MM.1S (cell line): ENCODE results near the gene RAMP3.

Experiments used
- EZH2 ChIP-seq: fragments of 300-600 bp; sonication (generic); optimal IDR thresholded peaks from 2 replicates; pipeline ENCODE3; 2017; ENCODE audit warnings: low read depth, mild to moderate bottlenecking, antibody characterized with exemption, low read length, mixed read lengths
- EZH2phosphoT487 ChIP-seq: fragments of 300-600 bp; sonication (generic); IDR thresholded peaks from 2 replicates; pipeline ENCODE4 v1.6.1; 2018; ENCODE audit warnings: antibody characterized with exemption, low read length
- TF ChIP-seq, protein P1 (sequence below): fragments of 300-600 bp; sonication (generic); IDR thresholded peaks from 2 replicates; pipeline ENCODE4 v1.5.1; 2016; ENCODE audit warnings: antibody characterized with exemption, low read length, mixed read lengths

DNA sequence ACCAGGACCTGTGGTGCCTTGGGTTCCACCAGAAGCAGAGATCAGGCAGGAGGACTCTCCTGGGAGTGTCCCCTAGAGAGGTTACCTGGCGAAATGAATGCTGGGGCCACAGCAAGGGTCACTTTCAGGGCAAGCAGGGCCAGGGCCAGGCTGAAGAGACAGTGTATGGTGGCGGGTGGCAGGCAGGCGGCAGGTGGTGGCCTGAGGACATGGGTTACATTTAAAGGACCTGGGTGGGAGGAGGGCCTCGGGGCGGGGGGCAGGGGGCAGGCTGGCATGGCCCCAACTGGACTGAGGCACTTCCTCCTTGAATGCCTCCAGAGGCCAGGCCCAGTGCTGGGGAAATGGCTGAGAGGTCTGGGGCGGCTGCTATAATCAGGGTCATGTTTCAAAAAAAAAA is 31.4 kb upstream of the RAMP3 start:
- TF ChIP-seq, protein P1, sequence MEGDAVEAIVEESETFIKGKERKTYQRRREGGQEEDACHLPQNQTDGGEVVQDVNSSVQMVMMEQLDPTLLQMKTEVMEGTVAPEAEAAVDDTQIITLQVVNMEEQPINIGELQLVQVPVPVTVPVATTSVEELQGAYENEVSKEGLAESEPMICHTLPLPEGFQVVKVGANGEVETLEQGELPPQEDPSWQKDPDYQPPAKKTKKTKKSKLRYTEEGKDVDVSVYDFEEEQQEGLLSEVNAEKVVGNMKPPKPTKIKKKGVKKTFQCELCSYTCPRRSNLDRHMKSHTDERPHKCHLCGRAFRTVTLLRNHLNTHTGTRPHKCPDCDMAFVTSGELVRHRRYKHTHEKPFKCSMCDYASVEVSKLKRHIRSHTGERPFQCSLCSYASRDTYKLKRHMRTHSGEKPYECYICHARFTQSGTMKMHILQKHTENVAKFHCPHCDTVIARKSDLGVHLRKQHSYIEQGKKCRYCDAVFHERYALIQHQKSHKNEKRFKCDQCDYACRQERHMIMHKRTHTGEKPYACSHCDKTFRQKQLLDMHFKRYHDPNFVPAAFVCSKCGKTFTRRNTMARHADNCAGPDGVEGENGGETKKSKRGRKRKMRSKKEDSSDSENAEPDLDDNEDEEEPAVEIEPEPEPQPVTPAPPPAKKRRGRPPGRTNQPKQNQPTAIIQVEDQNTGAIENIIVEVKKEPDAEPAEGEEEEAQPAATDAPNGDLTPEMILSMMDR: no peak
- TF ChIP-seq EZH2 (no peak), EZH2phosphoT487 (no peak)
